ENCODE measurements around the gene RBM48.
"Not testable (repeated sequence)": the region's sequence is repeated elsewhere in the genome, so short reads cannot be mapped to it uniquely, and the experiment has no call there.

RBM48 gene

GRCh38 chr7:92528188-92528957 is at the start of gene RBM48, which contains the start of gene PEX1:
Gene RBM48, plus strand, starts transcription at chr7:92528795. Its CDS starts 19 bp downstream, at chr7:92528814.
Gene PEX1, minus strand, starts transcription at chr7:92528520. Its CDS starts 85 bp downstream, at chr7:92528435.
- TF ChIP-seq CTCF (IDR thresholded peaks at IDR 0.05; ENCODE audit: borderline replicate concordance, insufficient read depth, low read depth, low read length) = no peak; the same call in 1 of the 2 replicates
- peak within 1 kb of the TSS; percentile 97 for H3K4me3 ChIP-seq (ENCODE audit: low read depth, low read length)

- not testable (repeated sequence) for H3K4me3 ChIP-seq (ENCODE audit: low read depth, low read length)
Observed at GRCh38 chr7:92479146-92479545, 49.4 kb upstream of the RBM48 start.

GRCh38 chr7:92483624-92484023 is 45.0 kb upstream of the RBM48 start:
- not testable (repeated sequence) for H3K4me3 ChIP-seq (ENCODE audit: low read depth, low read length)

GRCh38 chr7:92484226-92484625 is 44.4 kb upstream of the RBM48 start:
- not testable (repeated sequence) for H3K4me3 ChIP-seq (ENCODE audit: low read depth, low read length)

GRCh38 chr7:92485267-92485892 is 43.2 kb upstream of the RBM48 start:
- TF ChIP-seq CTCF (IDR thresholded peaks at IDR 0.05; ENCODE audit: borderline replicate concordance, insufficient read depth, low read depth, low read length) = no peak
- no peak overlapping the region for H3K4me3 ChIP-seq (ENCODE audit: low read depth, low read length)

- H3K4me3 ChIP-seq (ENCODE audit: low read depth, low read length) = no peak overlapping the region
- TF ChIP-seq CTCF (IDR thresholded peaks at IDR 0.05; ENCODE audit: borderline replicate concordance, insufficient read depth, low read depth, low read length) = no peak
Observed at GRCh38 chr7:92485974-92486373, 42.6 kb upstream of the RBM48 start.

GRCh38 chr7:92487804-92488203 is 40.8 kb upstream of the RBM48 start:
- TF ChIP-seq CTCF (IDR thresholded peaks at IDR 0.05; ENCODE audit: borderline replicate concordance, insufficient read depth, low read depth, low read length) = no peak
- H3K4me3 ChIP-seq (ENCODE audit: low read depth, low read length) = no peak overlapping the region

- no peak overlapping the region for H3K4me3 ChIP-seq (ENCODE audit: low read depth, low read length)
- TF ChIP-seq CTCF (IDR thresholded peaks at IDR 0.05; ENCODE audit: borderline replicate concordance, insufficient read depth, low read depth, low read length) = no peak
Observed at GRCh38 chr7:92489634-92490033, 39.0 kb upstream of the RBM48 start.

Data from GM12875 (cell line).